Neural cell (in vitro differentiated cells): ENCODE data around the gene DOK4.

ENCODE experiments used
- EP300 ChIP-seq: fragments of 450-650 bp; conservative IDR thresholded peaks from 2 replicates; pipeline ENCODE4 v1.6.1; 2014; ENCODE audit warnings: antibody characterized with exemption, mild to moderate bottlenecking, moderate library complexity; ENCODE audit not compliant: poor library complexity, severe bottlenecking
- MXI1 ChIP-seq: fragments of 450-650 bp; conservative IDR thresholded peaks from 2 replicates; pipeline ENCODE4 v1.6.1; 2014; ENCODE audit warnings: antibody characterized with exemption, mild to moderate bottlenecking; ENCODE audit not compliant: poor library complexity, severe bottlenecking
- POLR2AphosphoS5 ChIP-seq: IDR thresholded peaks from 2 replicates; pipeline ENCODE4 v1.6.1; 2012
- REST ChIP-seq: IDR thresholded peaks from 2 replicates; pipeline ENCODE4 v1.6.1; 2012; ENCODE audit warnings: borderline replicate concordance
- TF ChIP-seq, protein P1 (sequence below): fragments of 450-650 bp; IDR thresholded peaks from 2 replicates; pipeline ENCODE4 v1.5.1; 2014; ENCODE audit warnings: antibody characterized with exemption, mild to moderate bottlenecking, moderate library complexity; ENCODE audit not compliant: poor library complexity, severe bottlenecking

- TF ChIP-seq, protein P1, sequence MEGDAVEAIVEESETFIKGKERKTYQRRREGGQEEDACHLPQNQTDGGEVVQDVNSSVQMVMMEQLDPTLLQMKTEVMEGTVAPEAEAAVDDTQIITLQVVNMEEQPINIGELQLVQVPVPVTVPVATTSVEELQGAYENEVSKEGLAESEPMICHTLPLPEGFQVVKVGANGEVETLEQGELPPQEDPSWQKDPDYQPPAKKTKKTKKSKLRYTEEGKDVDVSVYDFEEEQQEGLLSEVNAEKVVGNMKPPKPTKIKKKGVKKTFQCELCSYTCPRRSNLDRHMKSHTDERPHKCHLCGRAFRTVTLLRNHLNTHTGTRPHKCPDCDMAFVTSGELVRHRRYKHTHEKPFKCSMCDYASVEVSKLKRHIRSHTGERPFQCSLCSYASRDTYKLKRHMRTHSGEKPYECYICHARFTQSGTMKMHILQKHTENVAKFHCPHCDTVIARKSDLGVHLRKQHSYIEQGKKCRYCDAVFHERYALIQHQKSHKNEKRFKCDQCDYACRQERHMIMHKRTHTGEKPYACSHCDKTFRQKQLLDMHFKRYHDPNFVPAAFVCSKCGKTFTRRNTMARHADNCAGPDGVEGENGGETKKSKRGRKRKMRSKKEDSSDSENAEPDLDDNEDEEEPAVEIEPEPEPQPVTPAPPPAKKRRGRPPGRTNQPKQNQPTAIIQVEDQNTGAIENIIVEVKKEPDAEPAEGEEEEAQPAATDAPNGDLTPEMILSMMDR: no peak
- TF ChIP-seq POLR2AphosphoS5 (no peak), MXI1 (no peak), EP300 (no peak), REST (no peak)
Measured at GRCh38 chr16:57514791-57515600, 28.7 kb upstream of the DOK4 start.
